ENCODE results near the gene CYP4F3.
"Not testable (repeated sequence)": the region's sequence is repeated elsewhere in the genome, so short reads cannot be mapped to it uniquely, and the experiment has no call there.

CYP4F3 gene

GRCh38 chr19:15640294-15640903 lies at the start of gene CYP4F3:
Gene CYP4F3, plus strand, starts transcription at chr19:15640897. Its CDS starts 519 bp downstream, at chr19:15641416.
- DNase-seq (ENCODE audit: low read depth): peak; percentile 4
- Histone ChIP-seq H3K4me1 (ENCODE audit: control insufficient read depth, insufficient read depth, low read length) (no peaks in the 10 kb centered on the region), H3K36me3 (ENCODE audit: control insufficient read depth, insufficient read depth, low read length, severe bottlenecking) (no peaks in the 10 kb centered on the region), H3K27me3 (replicated peaks; ENCODE audit: control insufficient read depth, insufficient read depth, low read length) (peaks cover 13% of the 10 kb centered on the region), H3K9ac (ENCODE audit: low read length) (no peak within 1 kb of the TSS), H3K9me3 (ENCODE audit: control insufficient read depth, low read length) (no peaks in the 10 kb centered on the region), H3K4me3 (ENCODE audit: low read length) (no peak within 1 kb of the TSS)

GRCh38 chr19:15591796-15592195 lies 48.9 kb upstream of the CYP4F3 start:
- Histone ChIP-seq H3K36me3 (ENCODE audit: control insufficient read depth, insufficient read depth, low read length, severe bottlenecking) (no peaks in the 10 kb centered on the region), H3K9me3 (ENCODE audit: control insufficient read depth, low read length) (peaks cover 7% of the 10 kb centered on the region), H3K4me3 (ENCODE audit: low read length) (no peak overlapping the region), H3K4me1 (ENCODE audit: control insufficient read depth, insufficient read depth, low read length) (no peaks in the 10 kb centered on the region), H3K27me3 (replicated peaks; ENCODE audit: control insufficient read depth, insufficient read depth, low read length) (peaks cover 17% of the 10 kb centered on the region), H3K9ac (ENCODE audit: low read length) (no peak overlapping the region)
- no peak for DNase-seq (ENCODE audit: low read depth)

- peaks cover 17% of the 10 kb centered on the region for H3K27me3 ChIP-seq (replicated peaks; ENCODE audit: control insufficient read depth, insufficient read depth, low read length)
- not testable (repeated sequence) for H3K36me3 ChIP-seq (ENCODE audit: control insufficient read depth, insufficient read depth, low read length, severe bottlenecking); H3K9ac ChIP-seq (ENCODE audit: low read length); DNase-seq (ENCODE audit: low read depth); H3K9me3 ChIP-seq (ENCODE audit: control insufficient read depth, low read length); H3K4me1 ChIP-seq (ENCODE audit: control insufficient read depth, insufficient read depth, low read length); H3K4me3 ChIP-seq (ENCODE audit: low read length)
These were observed 48.2 kb upstream of the CYP4F3 start for GRCh38 chr19:15592506-15592905.

- H3K4me1 ChIP-seq (ENCODE audit: control insufficient read depth, insufficient read depth, low read length); H3K4me3 ChIP-seq (ENCODE audit: low read length); H3K9ac ChIP-seq (ENCODE audit: low read length); H3K27me3 ChIP-seq (replicated peaks; ENCODE audit: control insufficient read depth, insufficient read depth, low read length); H3K9me3 ChIP-seq (ENCODE audit: control insufficient read depth, low read length); DNase-seq (ENCODE audit: low read depth); H3K36me3 ChIP-seq (ENCODE audit: control insufficient read depth, insufficient read depth, low read length, severe bottlenecking): not testable (repeated sequence)
These were observed 46.9 kb upstream of the CYP4F3 start for GRCh38 chr19:15593766-15594165.

- Histone ChIP-seq H3K36me3 (ENCODE audit: control insufficient read depth, insufficient read depth, low read length, severe bottlenecking) (no peaks in the 10 kb centered on the region), H3K9me3 (ENCODE audit: control insufficient read depth, low read length) (peaks cover 7% of the 10 kb centered on the region), H3K27me3 (replicated peaks; ENCODE audit: control insufficient read depth, insufficient read depth, low read length) (peaks cover 8% of the 10 kb centered on the region), H3K9ac (ENCODE audit: low read length) (no peak overlapping the region), H3K4me3 (ENCODE audit: low read length) (no peak overlapping the region), H3K4me1 (ENCODE audit: control insufficient read depth, insufficient read depth, low read length) (no peaks in the 10 kb centered on the region)
- no peak for DNase-seq (ENCODE audit: low read depth)
These were observed 45.6 kb upstream of the CYP4F3 start for GRCh38 chr19:15595069-15595468.

GRCh38 chr19:15607978-15608925 lies 32.4 kb upstream of the CYP4F3 start:
- H3K4me3 ChIP-seq (ENCODE audit: low read length); H3K9ac ChIP-seq (ENCODE audit: low read length); H3K9me3 ChIP-seq (ENCODE audit: control insufficient read depth, low read length); H3K36me3 ChIP-seq (ENCODE audit: control insufficient read depth, insufficient read depth, low read length, severe bottlenecking); H3K27me3 ChIP-seq (replicated peaks; ENCODE audit: control insufficient read depth, insufficient read depth, low read length); DNase-seq (ENCODE audit: low read depth); H3K4me1 ChIP-seq (ENCODE audit: control insufficient read depth, insufficient read depth, low read length): not testable (repeated sequence)

- Histone ChIP-seq H3K27me3 (replicated peaks; ENCODE audit: control insufficient read depth, insufficient read depth, low read length) (peaks cover 11% of the 10 kb centered on the region), H3K9me3 (ENCODE audit: control insufficient read depth, low read length) (no peaks in the 10 kb centered on the region), H3K9ac (ENCODE audit: low read length) (no peak overlapping the region), H3K4me3 (ENCODE audit: low read length) (no peak overlapping the region), H3K4me1 (ENCODE audit: control insufficient read depth, insufficient read depth, low read length) (no peaks in the 10 kb centered on the region), H3K36me3 (ENCODE audit: control insufficient read depth, insufficient read depth, low read length, severe bottlenecking) (no peaks in the 10 kb centered on the region)
- no peak for DNase-seq (ENCODE audit: low read depth)
These were observed 31.4 kb upstream of the CYP4F3 start for GRCh38 chr19:15609261-15609660.

- Histone ChIP-seq H3K4me1 (ENCODE audit: control insufficient read depth, insufficient read depth, low read length) (no peaks in the 10 kb centered on the region), H3K9ac (ENCODE audit: low read length) (no peak overlapping the region), H3K9me3 (ENCODE audit: control insufficient read depth, low read length) (no peaks in the 10 kb centered on the region), H3K27me3 (replicated peaks; ENCODE audit: control insufficient read depth, insufficient read depth, low read length) (peaks cover 22% of the 10 kb centered on the region), H3K36me3 (ENCODE audit: control insufficient read depth, insufficient read depth, low read length, severe bottlenecking) (no peaks in the 10 kb centered on the region), H3K4me3 (ENCODE audit: low read length) (no peak overlapping the region)
- no peak for DNase-seq (ENCODE audit: low read depth)
These were observed 28.4 kb upstream of the CYP4F3 start for GRCh38 chr19:15612342-15612741.

- no peaks in the 10 kb centered on the region for H3K9me3 ChIP-seq (ENCODE audit: control insufficient read depth, low read length)
- no peak overlapping the region for H3K4me3 ChIP-seq (ENCODE audit: low read length)
- no peaks in the 10 kb centered on the region for H3K36me3 ChIP-seq (ENCODE audit: control insufficient read depth, insufficient read depth, low read length, severe bottlenecking)
- peaks cover 25% of the 10 kb centered on the region for H3K27me3 ChIP-seq (replicated peaks; ENCODE audit: control insufficient read depth, insufficient read depth, low read length)
- no peak for DNase-seq (ENCODE audit: low read depth)
- H3K4me1 ChIP-seq (ENCODE audit: control insufficient read depth, insufficient read depth, low read length): no peaks in the 10 kb centered on the region
- H3K9ac ChIP-seq (ENCODE audit: low read length): no peak overlapping the region
These were observed 27.4 kb upstream of the CYP4F3 start for GRCh38 chr19:15613338-15613737.

GRCh38 chr19:15614507-15615379 lies 26.0 kb upstream of the CYP4F3 start, which contains the start of gene CYP4F8:
Gene CYP4F8, plus strand, starts transcription at chr19:15615218. Its CDS starts 399 bp downstream, at chr19:15615617.
- H3K9me3 ChIP-seq (ENCODE audit: control insufficient read depth, low read length): no peaks in the 10 kb centered on the region
- H3K4me1 ChIP-seq (ENCODE audit: control insufficient read depth, insufficient read depth, low read length): no peaks in the 10 kb centered on the region

GRCh38 chr19:15615526-15615925 lies 25.2 kb upstream of the CYP4F3 start:
- no peaks in the 10 kb centered on the region for H3K4me1 ChIP-seq (ENCODE audit: control insufficient read depth, insufficient read depth, low read length)
- H3K9me3 ChIP-seq (ENCODE audit: control insufficient read depth, low read length): no peaks in the 10 kb centered on the region
- no peak overlapping the region for H3K4me3 ChIP-seq (ENCODE audit: low read length)
- H3K9ac ChIP-seq (ENCODE audit: low read length): no peak overlapping the region
- H3K36me3 ChIP-seq (ENCODE audit: control insufficient read depth, insufficient read depth, low read length, severe bottlenecking): no peaks in the 10 kb centered on the region
- H3K27me3 ChIP-seq (replicated peaks; ENCODE audit: control insufficient read depth, insufficient read depth, low read length): peaks cover 28% of the 10 kb centered on the region
- no peak for DNase-seq (ENCODE audit: low read depth)

More at GRCh38 chr19:15614507-15615379, 26.0 kb upstream of the CYP4F3 start, which contains the start of gene CYP4F8:
- Histone ChIP-seq H3K27me3 (replicated peaks; ENCODE audit: control insufficient read depth, insufficient read depth, low read length) (peaks cover 28% of the 10 kb centered on the region), H3K9ac (ENCODE audit: low read length) (no peak within 1 kb of the TSS), H3K36me3 (ENCODE audit: control insufficient read depth, insufficient read depth, low read length, severe bottlenecking) (no peaks in the 10 kb centered on the region), H3K4me3 (ENCODE audit: low read length) (no peak within 1 kb of the TSS)
- DNase-seq (ENCODE audit: low read depth): no peak

Measured in adipocyte (in vitro differentiated cells).